ENCODE results near the gene TUNAR.

Gene TUNAR

GRCh38 chr14:95928751-95929150 is 52.1 kb downstream of the TUNAR start:
- Histone ChIP-seq H3K36me3 (no peaks in the 10 kb centered on the region), H3K27ac (no peak overlapping the region), H3K4me3 (ENCODE audit: low read depth in 1 of 2, low read length in 1 of 2) (no peak overlapping the region), H3K27me3 (no peaks in the 10 kb centered on the region), H3K4me1 (ENCODE audit: control insufficient read depth in 1 of 2, insufficient read depth in 1 of 2, low read depth in 1 of 2, low read length in 1 of 2) (no peaks in the 10 kb centered on the region), H3K9me3 (no peaks in the 10 kb centered on the region)
- no peak for TF ChIP-seq CTCF (IDR thresholded peaks at IDR 0.05)

GRCh38 chr14:95931384-95931783 is 54.8 kb downstream of the TUNAR start:
- no peaks in the 10 kb centered on the region for H3K9me3 ChIP-seq
- no peak overlapping the region for H3K4me3 ChIP-seq (ENCODE audit: low read depth in 1 of 2, low read length in 1 of 2)
- H3K27ac ChIP-seq = no peak overlapping the region
- no peaks in the 10 kb centered on the region for H3K27me3 ChIP-seq
- H3K36me3 ChIP-seq = no peaks in the 10 kb centered on the region
- H3K4me1 ChIP-seq (ENCODE audit: control insufficient read depth in 1 of 2, insufficient read depth in 1 of 2, low read depth in 1 of 2, low read length in 1 of 2) = no peaks in the 10 kb centered on the region
- TF ChIP-seq CTCF (IDR thresholded peaks at IDR 0.05) = no peak

GRCh38 chr14:95935228-95935822 is 58.7 kb downstream of the TUNAR start:
- H3K27me3 ChIP-seq = no peaks in the 10 kb centered on the region
- H3K4me1 ChIP-seq (ENCODE audit: control insufficient read depth in 1 of 2, insufficient read depth in 1 of 2, low read depth in 1 of 2, low read length in 1 of 2) = no peaks in the 10 kb centered on the region
- no peaks in the 10 kb centered on the region for H3K9me3 ChIP-seq
- H3K27ac ChIP-seq = no peak overlapping the region
- H3K4me3 ChIP-seq (ENCODE audit: low read depth in 1 of 2, low read length in 1 of 2) = no peak overlapping the region
- no peaks in the 10 kb centered on the region for H3K36me3 ChIP-seq
- no peak for TF ChIP-seq CTCF (IDR thresholded peaks at IDR 0.05)

GRCh38 chr14:95936041-95936440 is 59.4 kb downstream of the TUNAR start:
- H3K27ac ChIP-seq = no peak overlapping the region
- H3K36me3 ChIP-seq = no peaks in the 10 kb centered on the region

GRCh38 chr14:95939335-95939734 is 62.7 kb downstream of the TUNAR start:
- Histone ChIP-seq H3K4me3 (ENCODE audit: low read depth in 1 of 2, low read length in 1 of 2) (no peak overlapping the region), H3K27me3 (no peaks in the 10 kb centered on the region), H3K27ac (no peak overlapping the region), H3K4me1 (ENCODE audit: control insufficient read depth in 1 of 2, insufficient read depth in 1 of 2, low read depth in 1 of 2, low read length in 1 of 2) (no peaks in the 10 kb centered on the region), H3K36me3 (no peaks in the 10 kb centered on the region), H3K9me3 (no peaks in the 10 kb centered on the region)
- no peak for TF ChIP-seq CTCF (IDR thresholded peaks at IDR 0.05)

More at GRCh38 chr14:95936041-95936440, 59.4 kb downstream of the TUNAR start:
- Histone ChIP-seq H3K9me3 (no peaks in the 10 kb centered on the region), H3K27me3 (no peaks in the 10 kb centered on the region), H3K4me3 (ENCODE audit: low read depth in 1 of 2, low read length in 1 of 2) (no peak overlapping the region), H3K4me1 (ENCODE audit: control insufficient read depth in 1 of 2, insufficient read depth in 1 of 2, low read depth in 1 of 2, low read length in 1 of 2) (no peaks in the 10 kb centered on the region)
- TF ChIP-seq CTCF (IDR thresholded peaks at IDR 0.05) = no peak

- H3K27ac ChIP-seq = no peak overlapping the region
- H3K4me1 ChIP-seq (ENCODE audit: control insufficient read depth in 1 of 2, insufficient read depth in 1 of 2, low read depth in 1 of 2, low read length in 1 of 2) = no peaks in the 10 kb centered on the region
- H3K4me3 ChIP-seq (ENCODE audit: low read depth in 1 of 2, low read length in 1 of 2) = no peak overlapping the region
- no peaks in the 10 kb centered on the region for H3K9me3 ChIP-seq
- TF ChIP-seq CTCF (IDR thresholded peaks at IDR 0.05) = no peak
- no peaks in the 10 kb centered on the region for H3K36me3 ChIP-seq
- H3K27me3 ChIP-seq = no peaks in the 10 kb centered on the region
These were observed 65.3 kb downstream of the TUNAR start for GRCh38 chr14:95941897-95942296.
